ENCODE measurements around the gene NUDT8. TPM values are rescaled to one million over a fixed set of nuclear protein-coding genes. Genes with fewer than 3 reads are reported as not detected.

NUDT8 gene
- total RNA-seq, 3 donors from 2014 or later (not counting 1 experiment from before 2014, with no cell fraction given), result 1.7 to 5.2 (median 4.1) TPM

DNA sequence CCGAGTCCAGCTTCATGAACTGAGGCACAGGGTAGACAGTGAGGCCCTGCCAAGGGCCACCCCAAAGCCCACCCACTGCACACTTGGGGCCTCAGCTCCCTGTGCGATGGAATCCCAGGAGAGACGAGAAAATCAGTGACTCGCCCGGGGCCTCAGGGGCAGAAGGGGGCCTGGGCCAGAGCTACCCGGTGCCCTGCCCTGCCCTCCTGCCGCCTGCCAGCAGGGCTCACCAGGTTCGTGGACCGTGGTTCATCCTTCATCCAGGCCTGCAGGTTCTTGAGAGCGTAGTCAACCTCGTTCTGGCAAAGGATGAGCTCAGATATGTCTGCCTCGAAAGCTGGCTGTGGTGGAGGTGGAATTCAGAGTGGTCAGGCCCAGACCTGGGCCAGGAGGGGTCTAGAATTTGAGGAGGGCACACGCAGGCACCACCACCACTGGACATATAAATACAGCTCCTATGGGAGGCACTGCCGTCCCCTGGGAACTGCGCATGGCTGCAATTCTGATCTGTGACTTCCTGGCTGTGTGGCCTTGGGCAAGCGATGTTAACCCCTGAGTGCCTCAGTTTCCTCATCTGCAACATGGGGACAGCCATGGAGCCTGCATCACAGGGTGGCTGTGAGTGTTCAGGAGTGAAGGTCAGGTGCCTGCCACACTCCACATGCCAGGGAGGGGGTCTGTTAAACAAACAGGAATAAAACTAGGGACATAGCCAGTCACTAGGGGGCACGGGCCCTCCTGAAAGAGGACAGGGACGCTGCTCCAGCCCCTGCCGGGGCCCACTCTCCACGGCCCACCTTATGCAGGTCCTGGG, 37.1 kb upstream of the NUDT8 start:
- Histone ChIP-seq H3K4me1 (ENCODE audit: control insufficient read depth, insufficient read depth, low read length) (peaks cover 7% of the 10 kb centered on the region), H3K27me3 (ENCODE audit: control insufficient read depth, insufficient read depth, low read length) (no peaks in the 10 kb centered on the region), H3K9me3 (ENCODE audit: control insufficient read depth, insufficient read depth, low read length) (no peaks in the 10 kb centered on the region), H3K36me3 (ENCODE audit: control insufficient read depth, insufficient read depth, low read length) (no peaks in the 10 kb centered on the region), H3K27ac (ENCODE audit: low read length) (no peak overlapping the region), H3K4me3 (ENCODE audit: low read length) (no peak overlapping the region)
- ATAC-seq (no peak), DNase-seq (no peak)
- Mint-ChIP-seq H3K9me3 (no peaks in the 10 kb centered on the region), H3K4me1 (no peaks in the 10 kb centered on the region), H3K27me3 (ENCODE audit: low read depth in 2 of 2) (no peaks in the 10 kb centered on the region), H3K27ac (no peak overlapping the region), H3K36me3 (no peaks in the 10 kb centered on the region), H3K4me3 (no peak overlapping the region)
- TF ChIP-seq CTCF (IDR thresholded peaks at IDR 0.05), result no peak
- WGBS (ENCODE audit: insufficient coverage), result 77% methylated on average over 20 of the region's 20 CpGs
- intact Hi-C loops (cut with micrococcal nuclease), result no loop called here

DNA sequence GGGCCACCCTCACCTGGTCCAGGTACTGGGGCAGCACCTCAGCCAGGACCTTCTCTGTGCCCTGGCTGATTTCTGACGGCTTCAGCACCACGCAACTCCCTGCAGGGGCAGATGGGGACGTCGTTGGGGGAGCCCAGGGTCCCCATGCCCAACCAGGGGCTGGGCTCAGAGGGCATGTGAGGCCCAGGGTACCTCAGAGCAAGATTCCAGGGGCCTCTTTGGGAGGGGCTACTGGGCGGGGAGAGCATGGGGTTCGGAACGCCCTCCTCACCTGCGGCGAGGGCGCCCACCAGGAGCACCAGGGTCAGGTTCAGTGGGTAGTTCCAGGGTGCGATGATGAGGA, 36.5 kb upstream of the NUDT8 start:
- Mint-ChIP-seq H3K27me3 (ENCODE audit: low read depth in 2 of 2) (peaks cover 0 to under 1% of the 10 kb centered on the region in 2 donors), H3K9me3 (no peaks in the 10 kb centered on the region), H3K36me3 (no peaks in the 10 kb centered on the region), H3K27ac (no peak overlapping the region), H3K4me3 (no peak overlapping the region), H3K4me1 (no peaks in the 10 kb centered on the region)
- no peak for TF ChIP-seq CTCF (IDR thresholded peaks at IDR 0.05)
- ATAC-seq (no peak), DNase-seq (no peak)
- Histone ChIP-seq H3K4me3 (ENCODE audit: low read length) (no peak overlapping the region), H3K27ac (ENCODE audit: low read length) (no peak overlapping the region), H3K36me3 (ENCODE audit: control insufficient read depth, insufficient read depth, low read length) (no peaks in the 10 kb centered on the region), H3K9me3 (ENCODE audit: control insufficient read depth, insufficient read depth, low read length) (no peaks in the 10 kb centered on the region), H3K4me1 (ENCODE audit: control insufficient read depth, insufficient read depth, low read length) (peaks cover 7% of the 10 kb centered on the region), H3K27me3 (ENCODE audit: control insufficient read depth, insufficient read depth, low read length) (no peaks in the 10 kb centered on the region)
- WGBS (ENCODE audit: insufficient coverage), result 88% methylated on average over 11 of the region's 11 CpGs
- intact Hi-C loops (cut with micrococcal nuclease), result no loop called here

DNA sequence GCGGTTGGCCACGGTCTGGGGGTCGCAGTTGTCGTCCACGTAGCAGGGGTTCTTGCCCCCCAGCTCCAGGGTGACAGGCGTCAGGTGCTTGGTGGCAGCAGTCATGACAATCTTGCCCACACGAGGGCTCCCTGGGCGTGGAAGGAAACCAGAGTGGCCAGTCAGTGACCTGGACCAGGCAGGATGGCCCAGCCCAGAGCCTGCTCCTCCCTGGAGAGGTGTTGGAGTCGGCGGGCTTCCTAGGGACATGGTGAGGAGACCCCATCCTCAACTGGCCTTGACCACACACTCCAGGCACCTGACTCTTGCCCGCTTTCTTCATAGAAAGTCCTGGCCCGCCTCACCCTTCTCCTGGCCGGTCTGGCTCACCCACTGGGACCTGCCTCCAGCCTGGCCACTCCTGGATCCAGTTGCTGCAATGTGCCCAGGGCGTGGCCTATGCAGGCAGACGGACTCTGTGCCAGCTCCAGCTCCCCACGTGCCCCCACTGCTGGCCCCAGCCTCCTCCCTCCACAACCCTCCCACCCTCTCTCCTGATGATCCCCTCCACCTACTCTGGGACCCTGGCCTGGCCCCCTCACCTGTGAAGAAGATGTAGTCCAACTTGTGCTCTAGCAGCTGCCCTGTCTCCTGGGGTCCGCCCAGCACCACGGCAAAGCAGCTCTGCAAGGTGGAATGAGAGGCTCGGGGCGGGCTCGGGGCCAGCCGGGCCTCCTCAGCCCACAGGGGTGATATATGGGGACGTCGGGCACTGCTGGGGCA, 36.0 kb upstream of the NUDT8 start:
- H3K4me1 ChIP-seq (ENCODE audit: control insufficient read depth, insufficient read depth, low read length), result peaks cover 7% of the 10 kb centered on the region
- TF ChIP-seq CTCF (IDR thresholded peaks at IDR 0.05), result no peak
- Mint-ChIP-seq H3K36me3 (no peaks in the 10 kb centered on the region), H3K27me3 (ENCODE audit: low read depth in 2 of 2) (peaks cover 0 to 5% of the 10 kb centered on the region in 2 donors), H3K4me3 (no peak overlapping the region), H3K4me1 (no peaks in the 10 kb centered on the region), H3K27ac (no peak overlapping the region), H3K9me3 (no peaks in the 10 kb centered on the region)
- ATAC-seq, result no peak
- no peaks in the 10 kb centered on the region for H3K27me3 ChIP-seq (ENCODE audit: control insufficient read depth, insufficient read depth, low read length)
- no peaks in the 10 kb centered on the region for H3K36me3 ChIP-seq (ENCODE audit: control insufficient read depth, insufficient read depth, low read length)
- no peak overlapping the region for H3K4me3 ChIP-seq (ENCODE audit: low read length)
- no peaks in the 10 kb centered on the region for H3K9me3 ChIP-seq (ENCODE audit: control insufficient read depth, insufficient read depth, low read length)
- intact Hi-C loops (cut with micrococcal nuclease), result no loop called here
- no peak for DNase-seq
- H3K27ac ChIP-seq (ENCODE audit: low read length), result no peak overlapping the region
- WGBS (ENCODE audit: insufficient coverage), result 80% methylated on average over 24 of the region's 24 CpGs

Measured in natural killer cell (primary cell).